ENCODE measurements around the gene USP9Y.

USP9Y gene

DNA sequence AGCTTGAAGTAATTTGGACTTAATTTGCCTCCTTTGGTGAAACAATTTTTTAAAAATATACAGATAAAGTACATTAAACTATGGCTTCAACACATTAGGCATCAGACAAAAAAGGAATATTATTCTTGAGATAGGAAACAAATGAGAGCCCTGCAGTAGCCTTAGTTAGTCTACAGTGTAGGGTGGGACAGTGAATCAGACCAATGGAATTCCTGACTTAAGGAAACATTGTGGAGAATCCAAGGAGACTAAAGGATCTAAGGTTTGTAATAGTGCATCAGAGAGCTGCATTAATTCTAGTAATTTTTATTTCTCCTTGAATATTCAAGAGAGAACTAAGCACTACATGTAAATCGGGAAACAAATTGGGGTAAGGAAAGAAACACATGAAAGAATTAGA lies 125.8 kb downstream of the USP9Y start:
- no peak for DNase-seq (ENCODE audit: low spot score)
- TF ChIP-seq, protein P1, sequence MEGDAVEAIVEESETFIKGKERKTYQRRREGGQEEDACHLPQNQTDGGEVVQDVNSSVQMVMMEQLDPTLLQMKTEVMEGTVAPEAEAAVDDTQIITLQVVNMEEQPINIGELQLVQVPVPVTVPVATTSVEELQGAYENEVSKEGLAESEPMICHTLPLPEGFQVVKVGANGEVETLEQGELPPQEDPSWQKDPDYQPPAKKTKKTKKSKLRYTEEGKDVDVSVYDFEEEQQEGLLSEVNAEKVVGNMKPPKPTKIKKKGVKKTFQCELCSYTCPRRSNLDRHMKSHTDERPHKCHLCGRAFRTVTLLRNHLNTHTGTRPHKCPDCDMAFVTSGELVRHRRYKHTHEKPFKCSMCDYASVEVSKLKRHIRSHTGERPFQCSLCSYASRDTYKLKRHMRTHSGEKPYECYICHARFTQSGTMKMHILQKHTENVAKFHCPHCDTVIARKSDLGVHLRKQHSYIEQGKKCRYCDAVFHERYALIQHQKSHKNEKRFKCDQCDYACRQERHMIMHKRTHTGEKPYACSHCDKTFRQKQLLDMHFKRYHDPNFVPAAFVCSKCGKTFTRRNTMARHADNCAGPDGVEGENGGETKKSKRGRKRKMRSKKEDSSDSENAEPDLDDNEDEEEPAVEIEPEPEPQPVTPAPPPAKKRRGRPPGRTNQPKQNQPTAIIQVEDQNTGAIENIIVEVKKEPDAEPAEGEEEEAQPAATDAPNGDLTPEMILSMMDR (IDR thresholded peaks at IDR 0.05; ENCODE audit: extremely low read depth, missing control alignments), result no peak

DNA sequence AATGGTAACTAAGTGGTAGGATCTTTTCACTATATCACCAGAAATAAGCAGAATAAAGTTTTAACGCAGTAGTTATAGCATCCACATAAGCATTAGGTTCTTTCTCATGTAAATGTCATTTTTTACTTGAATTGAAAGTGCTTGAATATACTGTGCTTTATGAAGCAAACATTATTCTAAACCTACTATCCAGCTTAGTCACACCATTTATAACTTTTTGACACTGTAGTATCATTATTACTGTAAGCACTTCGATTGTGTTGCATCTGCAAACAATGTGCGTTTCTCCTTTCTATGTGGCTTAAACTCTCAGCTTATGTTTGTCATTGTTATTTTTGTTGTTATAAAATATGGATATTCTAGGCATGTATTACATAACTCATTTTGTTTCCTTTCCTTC lies 132.3 kb downstream of the USP9Y start:
- no peak for DNase-seq (ENCODE audit: low spot score)
- TF ChIP-seq, protein P1 (IDR thresholded peaks at IDR 0.05; ENCODE audit: extremely low read depth, missing control alignments), result no peak

DNA sequence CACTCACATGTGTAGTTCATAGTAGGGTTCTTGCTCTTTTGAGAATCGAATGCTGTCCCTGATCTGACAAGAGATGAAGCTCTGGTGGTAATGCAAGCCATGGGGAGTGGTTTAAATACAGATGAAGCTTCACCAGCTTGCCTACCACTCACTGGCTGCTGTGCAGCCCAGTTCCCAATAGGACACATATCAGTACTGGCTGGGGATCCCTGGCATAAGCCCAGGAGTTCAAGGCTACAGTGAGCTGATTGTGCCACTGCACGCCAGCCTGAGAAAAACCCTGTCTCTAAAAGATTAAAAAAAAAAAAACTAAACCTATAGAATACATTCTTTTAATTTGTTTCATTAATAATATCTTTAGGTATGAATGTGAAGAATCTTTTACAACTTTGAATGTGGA lies 136.5 kb downstream of the USP9Y start:
- TF ChIP-seq, protein P1 (IDR thresholded peaks at IDR 0.05; ENCODE audit: extremely low read depth, missing control alignments), result no peak
- DNase-seq (ENCODE audit: low spot score), result no peak

DNA sequence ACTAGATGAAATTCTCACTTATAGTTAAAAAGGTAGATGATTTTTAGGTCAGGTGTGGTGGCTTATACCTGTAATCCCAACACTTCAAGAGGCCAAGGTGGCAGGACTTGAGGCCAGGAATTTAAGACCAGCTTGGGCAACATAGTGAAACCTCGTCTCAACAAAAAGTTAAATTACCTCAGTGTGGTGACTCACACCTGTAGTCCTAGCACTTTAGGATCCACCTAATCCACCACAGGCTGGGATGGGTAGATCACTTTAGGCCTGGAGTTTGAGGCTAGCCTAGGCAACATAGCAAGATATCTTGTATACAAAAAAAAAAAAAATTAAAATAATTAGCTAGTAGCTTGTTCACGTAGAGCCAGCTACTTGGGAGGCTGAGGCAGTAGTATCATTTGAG lies 140.3 kb downstream of the USP9Y start:
- TF ChIP-seq, protein P1 (IDR thresholded peaks at IDR 0.05; ENCODE audit: extremely low read depth, missing control alignments), result no peak
- DNase-seq (ENCODE audit: low spot score), result no peak

DNA sequence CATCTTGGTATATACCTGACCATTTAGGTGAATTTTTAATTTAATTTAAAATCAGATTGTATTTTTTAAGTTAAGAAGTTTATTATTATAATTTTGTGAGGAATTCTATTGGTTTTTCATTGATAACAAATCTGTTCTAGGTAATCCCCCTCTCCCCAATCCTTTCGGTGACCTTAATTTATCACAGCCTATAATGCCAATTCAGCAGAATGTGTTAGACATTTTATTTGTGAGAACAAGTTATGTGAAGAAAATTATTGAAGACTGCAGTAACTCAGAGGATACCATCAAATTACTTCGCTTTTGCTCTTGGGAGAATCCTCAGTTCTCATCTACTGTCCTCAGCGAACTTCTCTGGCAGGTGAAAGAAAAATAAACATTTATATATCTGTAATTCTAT lies 145.8 kb downstream of the USP9Y start:
- no peak for DNase-seq (ENCODE audit: low spot score)
- TF ChIP-seq, protein P1 (IDR thresholded peaks at IDR 0.05; ENCODE audit: extremely low read depth, missing control alignments), result no peak

DNA sequence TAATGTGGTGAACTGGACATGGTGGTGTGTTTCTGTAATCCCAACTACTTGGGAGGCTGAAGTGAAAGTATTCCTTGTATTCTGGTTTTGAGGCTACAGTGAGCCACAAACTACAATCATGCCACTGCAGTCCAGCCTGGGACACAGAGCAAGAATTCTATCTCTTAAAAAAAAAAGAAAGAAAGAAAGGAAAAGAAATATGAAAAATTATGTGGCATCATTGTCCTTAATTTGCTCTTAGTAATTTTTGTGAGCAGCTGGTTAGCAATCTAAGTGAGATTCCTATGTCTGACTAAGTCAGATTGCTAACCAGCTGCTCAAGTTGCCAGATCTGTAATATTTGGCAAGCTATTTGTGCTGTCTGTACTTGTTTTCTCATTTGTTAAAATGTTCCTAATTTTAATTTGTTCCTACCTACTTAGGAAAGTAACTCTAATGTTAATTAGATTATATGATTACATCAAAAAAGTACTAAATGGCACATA lies 154.8 kb downstream of the USP9Y start:
- DNase-seq (ENCODE audit: low spot score), result no peak
- TF ChIP-seq, protein P1 (IDR thresholded peaks at IDR 0.05; ENCODE audit: extremely low read depth, missing control alignments), result no peak

DNA sequence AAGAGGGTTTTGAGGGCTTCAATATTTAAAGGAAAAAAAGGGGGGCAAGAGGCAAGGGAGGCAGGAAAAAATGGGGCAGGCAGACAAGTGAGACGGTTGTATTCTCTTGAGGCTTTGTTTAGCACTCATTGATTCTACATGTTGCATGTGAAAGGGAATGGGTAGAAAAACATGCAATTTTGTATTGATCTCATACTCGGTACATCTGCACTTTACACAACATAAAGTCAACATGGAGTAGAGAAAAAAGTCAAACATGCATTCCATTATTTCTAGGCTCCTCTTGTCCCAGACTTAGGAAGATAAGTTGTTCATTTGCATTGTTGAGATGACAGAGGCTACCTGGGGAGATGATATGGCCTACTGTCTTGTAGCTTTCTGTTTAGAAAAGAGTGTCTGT lies 166.9 kb downstream of the USP9Y start:
- TF ChIP-seq, protein P1 (IDR thresholded peaks at IDR 0.05; ENCODE audit: extremely low read depth, missing control alignments), result no peak
- no peak for DNase-seq (ENCODE audit: low spot score)
